ENCODE results near the gene OR52W1.

The OR52W1 gene

GRCh38 chr11:6205366-6205765, 6.3 kb downstream of the OR52W1 start, which contains the start of gene C11orf42:
TSS of gene C11orf42 (plus strand) at chr11:6205557. CDS start at chr11:6205616, 59 bp downstream.
- no peaks in the 10 kb centered on the region for H3K79me2 ChIP-seq (ENCODE audit: low read length)
- H4K20me1 ChIP-seq (ENCODE audit: insufficient read depth, low read length) = no peaks in the 10 kb centered on the region
- no peak within 1 kb of the TSS for H3K9ac ChIP-seq (ENCODE audit: low read length)
- H3K4me3 ChIP-seq (ENCODE audit: low read length) = no peak within 1 kb of the TSS
- peaks cover 30% of the 10 kb centered on the region for H3K4me1 ChIP-seq (ENCODE audit: low read length)
- H3K27me3 ChIP-seq (replicated peaks; ENCODE audit: insufficient read depth, low read length) = no peaks in the 10 kb centered on the region
- H3K9me3 ChIP-seq (replicated peaks; ENCODE audit: insufficient read depth, low read length) = no peaks in the 10 kb centered on the region
- no peaks in the 10 kb centered on the region for H3K36me3 ChIP-seq (replicated peaks; ENCODE audit: insufficient read depth, low read length)
- no peak for DNase-seq
- H3K4me2 ChIP-seq (ENCODE audit: low read depth, low read length) = no peak within 1 kb of the TSS
- no peak within 1 kb of the TSS for H3K27ac ChIP-seq (ENCODE audit: low read length)
- peaks cover 10% of the 10 kb centered on the region; the same call in 1 of the 2 replicates for H3F3A ChIP-seq (ENCODE audit: insufficient read depth, low read length)
- H3K9me2 ChIP-seq (replicated peaks; ENCODE audit: insufficient read depth, low read length) = no peaks in the 10 kb centered on the region
- H2AFZ ChIP-seq (ENCODE audit: low read length) = no peak within 1 kb of the TSS
- TF ChIP-seq EZH2 (optimal IDR thresholded peaks at IDR 0.05; ENCODE audit: low read depth, low read length) = no peak
- no peak for TF ChIP-seq EZH2phosphoT487 (IDR thresholded peaks at IDR 0.05; ENCODE audit: low read length)
- no peak for TF ChIP-seq CTCF (IDR thresholded peaks at IDR 0.05; ENCODE audit: low read length)

DNA sequence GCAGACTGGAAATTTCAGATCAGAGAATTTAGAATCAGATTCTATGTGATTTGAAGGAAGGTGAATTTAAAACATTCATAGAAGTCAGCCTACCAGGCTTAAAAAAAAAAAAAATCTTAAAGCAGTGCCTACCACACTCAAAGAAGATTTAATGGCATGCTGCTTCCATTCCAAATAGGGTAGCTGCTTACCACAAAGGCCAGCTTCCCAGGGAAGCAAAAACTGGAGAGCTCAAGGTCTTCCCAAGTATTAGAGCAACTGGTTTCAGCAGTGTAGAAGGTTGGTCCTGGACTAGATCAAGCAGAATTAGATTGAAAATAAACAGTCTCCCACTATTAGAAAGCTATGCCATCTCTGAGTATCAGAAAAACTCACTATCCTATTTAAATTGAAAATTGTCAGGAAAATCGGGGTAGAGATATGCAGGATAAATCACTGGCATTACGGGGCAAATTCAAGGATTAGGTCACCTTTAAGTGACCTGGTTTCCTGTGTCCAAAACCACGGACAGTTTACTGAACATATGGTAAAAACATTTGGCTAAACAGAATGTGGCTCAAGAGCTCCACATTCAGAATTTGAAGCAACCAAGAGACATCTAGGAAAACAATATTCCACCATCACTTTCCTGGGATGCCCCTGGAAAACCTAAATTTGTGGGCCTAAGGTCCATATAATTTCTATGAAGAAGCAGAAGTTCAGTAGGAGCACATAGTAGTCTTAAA, 7.6 kb downstream of the OR52W1 start:
- no peaks in the 10 kb centered on the region for H3K27me3 ChIP-seq (replicated peaks; ENCODE audit: insufficient read depth, low read length)
- H3F3A ChIP-seq (ENCODE audit: insufficient read depth, low read length) = peaks cover 10% of the 10 kb centered on the region; the same call in 1 of the 2 replicates
- no peak overlapping the region for H3K4me3 ChIP-seq (ENCODE audit: low read length)

DNA sequence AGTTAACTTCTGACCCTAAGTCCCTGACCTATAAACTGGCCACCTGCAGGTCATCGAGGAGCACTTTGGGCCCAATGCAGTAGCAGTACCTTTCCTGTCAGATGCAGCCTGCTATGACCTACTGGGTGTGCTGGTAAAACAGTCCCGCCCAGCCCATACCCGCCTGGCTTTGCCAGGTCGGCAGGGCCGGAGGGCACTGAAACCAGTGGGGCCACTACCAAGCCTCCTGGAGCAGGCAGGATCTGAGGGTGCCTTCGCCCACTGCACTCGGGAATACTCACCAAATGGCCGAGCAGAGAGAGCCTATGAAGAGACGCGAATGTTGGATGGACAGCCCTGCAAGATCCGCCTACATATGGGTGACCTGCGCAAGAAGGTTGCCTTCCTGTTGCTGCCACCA, 10.8 kb downstream of the OR52W1 start:
- Histone ChIP-seq H3K9ac (ENCODE audit: low read length) (no peak overlapping the region), H3K36me3 (replicated peaks; ENCODE audit: insufficient read depth, low read length) (0 out of 2 replicates have a peak, but pooled peaks cover 5% of the 10 kb centered on the region), H4K20me1 (ENCODE audit: insufficient read depth, low read length) (no peaks in the 10 kb centered on the region), H3F3A (ENCODE audit: insufficient read depth, low read length) (no peaks in the 10 kb centered on the region), H3K4me3 (ENCODE audit: low read length) (no peak overlapping the region), H3K4me2 (ENCODE audit: low read depth, low read length) (no peak overlapping the region), H3K27ac (ENCODE audit: low read length) (no peak overlapping the region), H3K4me1 (ENCODE audit: low read length) (peaks cover 9% of the 10 kb centered on the region), H3K27me3 (replicated peaks; ENCODE audit: insufficient read depth, low read length) (no peaks in the 10 kb centered on the region), H3K79me2 (ENCODE audit: low read length) (no peaks in the 10 kb centered on the region), H2AFZ (ENCODE audit: low read length) (no peak overlapping the region), H3K9me3 (replicated peaks; ENCODE audit: insufficient read depth, low read length) (no peaks in the 10 kb centered on the region), H3K9me2 (replicated peaks; ENCODE audit: insufficient read depth, low read length) (no peaks in the 10 kb centered on the region)
- TF ChIP-seq EZH2phosphoT487 (IDR thresholded peaks at IDR 0.05; ENCODE audit: low read length) (no peak), EZH2 (optimal IDR thresholded peaks at IDR 0.05; ENCODE audit: low read depth, low read length) (no peak), CTCF (IDR thresholded peaks at IDR 0.05; ENCODE audit: low read length) (no peak)
- DNase-seq = no peak

More for the DNA sequence above, 7.6 kb downstream of the OR52W1 start:
- no peaks in the 10 kb centered on the region for H3K9me2 ChIP-seq (replicated peaks; ENCODE audit: insufficient read depth, low read length)
- DNase-seq = no peak
- peaks cover 30% of the 10 kb centered on the region for H3K4me1 ChIP-seq (ENCODE audit: low read length)
- H3K79me2 ChIP-seq (ENCODE audit: low read length) = no peaks in the 10 kb centered on the region
- TF ChIP-seq CTCF (IDR thresholded peaks at IDR 0.05; ENCODE audit: low read length) (no peak), EZH2phosphoT487 (IDR thresholded peaks at IDR 0.05; ENCODE audit: low read length) (no peak), EZH2 (optimal IDR thresholded peaks at IDR 0.05; ENCODE audit: low read depth, low read length) (no peak)
- H3K9me3 ChIP-seq (replicated peaks; ENCODE audit: insufficient read depth, low read length) = no peaks in the 10 kb centered on the region
- no peaks in the 10 kb centered on the region for H3K36me3 ChIP-seq (replicated peaks; ENCODE audit: insufficient read depth, low read length)
- H4K20me1 ChIP-seq (ENCODE audit: insufficient read depth, low read length) = no peaks in the 10 kb centered on the region
- no peak overlapping the region for H2AFZ ChIP-seq (ENCODE audit: low read length)
- no peak overlapping the region for H3K9ac ChIP-seq (ENCODE audit: low read length)
- H3K4me2 ChIP-seq (ENCODE audit: low read depth, low read length) = no peak overlapping the region
- H3K27ac ChIP-seq (ENCODE audit: low read length) = no peak overlapping the region

Measured in MM.1S (cell line).